ENCODE measurements around the gene CDH11. TPM values are rescaled to one million over a fixed set of nuclear protein-coding genes. Genes with fewer than 3 reads are reported as not detected.

Gene CDH11
- polyA plus RNA-seq, 1 experiment = 276 TPM

DNA sequence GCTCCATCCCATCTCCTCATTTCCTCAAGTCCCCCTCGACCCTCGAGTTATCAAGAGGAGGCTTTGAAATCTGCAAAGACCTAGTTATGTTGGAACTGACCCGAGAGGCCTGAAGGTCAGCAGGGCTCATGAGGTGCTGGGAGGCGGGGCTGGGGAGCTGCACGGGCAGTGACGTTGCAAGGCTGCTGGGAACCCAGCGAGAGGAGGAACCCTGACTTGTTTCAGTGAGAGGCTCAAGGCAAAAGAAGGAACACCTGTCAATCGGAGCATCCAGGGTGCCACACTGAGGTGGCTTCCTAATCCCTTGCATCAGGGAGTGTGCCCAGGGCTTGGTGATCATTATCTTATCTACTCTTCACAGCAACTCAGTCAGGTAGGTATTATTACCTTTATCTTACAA, 86.9 kb downstream of the CDH11 start:
- ChIA-PET CTCF (no interaction called here), POLR2A (no interaction called here)
- no peak overlapping the region for H3K27ac ChIP-seq (ENCODE audit: low read depth, low read length)
- no peaks in the 10 kb centered on the region for H3K27me3 ChIP-seq (ENCODE audit: control insufficient read depth, insufficient read depth, low read length)
- no peak for TF ChIP-seq CTCF (IDR thresholded peaks at IDR 0.05; ENCODE audit: low read depth, low read length)
- H3K4me3 ChIP-seq (ENCODE audit: low read depth, low read length) = no peak overlapping the region
- no peaks in the 10 kb centered on the region for H3K9me3 ChIP-seq (ENCODE audit: control insufficient read depth, insufficient read depth, low read length)
- no peak for DNase-seq (ENCODE audit: low read depth, low spot score)

DNA sequence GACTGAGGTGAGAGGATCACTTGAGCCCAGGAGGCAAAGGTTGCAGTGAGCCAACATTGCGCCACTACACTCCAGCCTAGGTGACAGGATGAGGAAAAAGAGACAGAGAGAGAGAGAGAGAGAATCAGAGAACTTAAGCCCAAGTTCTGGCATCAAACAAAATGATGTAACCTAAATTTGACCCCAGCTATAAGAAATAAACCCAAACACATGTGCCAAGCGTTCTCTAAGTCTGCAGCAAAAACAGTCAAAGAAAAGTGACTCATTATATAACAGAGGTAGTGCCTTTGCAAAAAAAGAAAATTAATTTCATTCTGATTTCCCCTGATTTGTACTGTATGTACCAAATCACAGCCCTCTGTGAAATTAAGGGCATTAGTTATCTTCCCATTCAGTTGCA, 89.5 kb downstream of the CDH11 start:
- TF ChIP-seq CTCF (IDR thresholded peaks at IDR 0.05; ENCODE audit: low read depth, low read length) = no peak
- H3K9me3 ChIP-seq (ENCODE audit: control insufficient read depth, insufficient read depth, low read length) = no peaks in the 10 kb centered on the region
- ChIA-PET CTCF (no interaction called here), POLR2A (no interaction called here)
- no peak for DNase-seq (ENCODE audit: low read depth, low spot score)
- no peaks in the 10 kb centered on the region for H3K27me3 ChIP-seq (ENCODE audit: control insufficient read depth, insufficient read depth, low read length)
- H3K4me3 ChIP-seq (ENCODE audit: low read depth, low read length) = no peak overlapping the region
- no peak overlapping the region for H3K27ac ChIP-seq (ENCODE audit: low read depth, low read length)

DNA sequence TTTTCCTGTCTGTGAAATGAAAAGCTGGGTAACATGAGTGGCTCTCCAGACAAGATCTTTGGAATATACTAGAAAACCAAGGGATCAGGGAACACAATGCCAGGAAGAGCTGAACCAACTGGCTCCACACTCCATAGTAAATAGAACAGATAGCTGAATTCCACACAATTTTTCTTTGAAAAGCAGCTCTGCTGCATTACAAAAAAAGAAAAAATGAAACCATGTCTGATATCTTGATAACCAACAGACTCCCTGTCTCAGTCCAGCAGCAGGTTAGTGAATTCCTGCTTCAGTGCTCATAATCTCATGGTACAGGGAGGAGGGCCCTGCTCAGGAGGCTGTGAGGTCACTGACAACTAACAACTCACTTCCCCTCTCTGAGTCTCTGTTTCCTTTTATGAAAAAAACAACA, 97.1 kb downstream of the CDH11 start:
- no peak for TF ChIP-seq CTCF (IDR thresholded peaks at IDR 0.05; ENCODE audit: low read depth, low read length)
- ChIA-PET CTCF (no interaction called here), POLR2A (no interaction called here)
- H3K4me3 ChIP-seq (ENCODE audit: low read depth, low read length) = no peak overlapping the region
- H3K27ac ChIP-seq (ENCODE audit: low read depth, low read length) = no peak overlapping the region
- H3K27me3 ChIP-seq (ENCODE audit: control insufficient read depth, insufficient read depth, low read length) = no peaks in the 10 kb centered on the region
- no peaks in the 10 kb centered on the region for H3K9me3 ChIP-seq (ENCODE audit: control insufficient read depth, insufficient read depth, low read length)
- no peak for DNase-seq (ENCODE audit: low read depth, low spot score)

GRCh38 chr16:65023802-65024201, 98.1 kb downstream of the CDH11 start:
- no peak for DNase-seq (ENCODE audit: low read depth, low spot score)
- Histone ChIP-seq H3K27me3 (ENCODE audit: control insufficient read depth, insufficient read depth, low read length) (no peaks in the 10 kb centered on the region), H3K4me3 (ENCODE audit: low read depth, low read length) (no peak overlapping the region), H3K27ac (ENCODE audit: low read depth, low read length) (no peak overlapping the region), H3K9me3 (ENCODE audit: control insufficient read depth, insufficient read depth, low read length) (no peaks in the 10 kb centered on the region)
- no peak for TF ChIP-seq CTCF (IDR thresholded peaks at IDR 0.05; ENCODE audit: low read depth, low read length)
- ChIA-PET POLR2A (interaction anchor here (0.6 kb wide), 1 partner anchor 21 kb away, joined by 3 read pairs; no protein-coding TSS in a partner anchor), CTCF (no interaction called here)

GRCh38 chr16:65021852-65022595, 99.8 kb downstream of the CDH11 start:
- no peaks in the 10 kb centered on the region for H3K9me3 ChIP-seq (ENCODE audit: control insufficient read depth, insufficient read depth, low read length)
- no peak overlapping the region for H3K4me3 ChIP-seq (ENCODE audit: low read depth, low read length)
- no peak overlapping the region for H3K27ac ChIP-seq (ENCODE audit: low read depth, low read length)
- CTCF ChIA-PET = interaction anchor here (0.6 to 0.7 kb wide), 3 partner anchors 199 to 1215 kb away, joined by 3 read pairs; no protein-coding TSS in a partner anchor
- no peak for TF ChIP-seq CTCF (IDR thresholded peaks at IDR 0.05; ENCODE audit: low read depth, low read length)
- DNase-seq (ENCODE audit: low read depth, low spot score) = no peak
- POLR2A ChIA-PET = no interaction called here
- H3K27me3 ChIP-seq (ENCODE audit: control insufficient read depth, insufficient read depth, low read length) = no peaks in the 10 kb centered on the region

Data from AG04450 (cell line).